Fibroblast of mammary gland (primary cell): ENCODE results near the gene SSPN.
A peak's percentile ranks its signal among the peaks of the same experiment; 100 is the strongest.
"Not testable (repeated sequence)": the region's sequence is repeated elsewhere in the genome, so short reads cannot be mapped to it uniquely, and the experiment has no call there.

ENCODE experiments used
- DNase-seq: peaks from one replicate; pipeline ENCODE4 v3.0.0-alpha.2; 2010; ENCODE audit warnings: low read depth
- H3K4me3 ChIP-seq: 2 replicates; pipeline ENCODE4 v1.5.1; 2011; ENCODE audit warnings: low read depth, mild to moderate bottlenecking, low read length, moderate library complexity; ENCODE audit not compliant: control insufficient read depth
- TF ChIP-seq, protein P1 (sequence below): conservative IDR thresholded peaks from 2 replicates; pipeline ENCODE4 v1.5.1; 2011; ENCODE audit warnings: low read depth, low read length, inconsistent platforms; ENCODE audit not compliant: control insufficient read depth, insufficient read depth

Gene SSPN

DNA sequence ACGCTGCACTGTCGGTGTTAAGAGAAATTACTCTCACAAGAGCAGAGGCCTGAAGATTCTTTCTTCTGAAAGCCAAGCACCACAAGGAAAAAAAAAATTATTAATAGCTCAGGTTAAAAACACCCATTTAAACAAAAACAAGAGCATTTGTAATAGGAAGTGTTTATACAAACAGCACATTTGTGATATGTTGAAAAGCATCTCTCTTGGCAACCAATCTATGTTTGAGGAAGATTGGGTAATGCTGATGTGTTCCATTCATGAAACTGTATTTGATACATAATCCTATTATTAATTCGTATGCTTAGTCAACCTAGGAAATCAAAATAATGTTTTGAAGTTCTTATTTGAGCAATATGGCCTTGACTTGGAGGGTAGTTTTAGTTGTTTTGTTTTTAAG, 36.5 kb downstream of the SSPN start:
- TF ChIP-seq, protein P1, sequence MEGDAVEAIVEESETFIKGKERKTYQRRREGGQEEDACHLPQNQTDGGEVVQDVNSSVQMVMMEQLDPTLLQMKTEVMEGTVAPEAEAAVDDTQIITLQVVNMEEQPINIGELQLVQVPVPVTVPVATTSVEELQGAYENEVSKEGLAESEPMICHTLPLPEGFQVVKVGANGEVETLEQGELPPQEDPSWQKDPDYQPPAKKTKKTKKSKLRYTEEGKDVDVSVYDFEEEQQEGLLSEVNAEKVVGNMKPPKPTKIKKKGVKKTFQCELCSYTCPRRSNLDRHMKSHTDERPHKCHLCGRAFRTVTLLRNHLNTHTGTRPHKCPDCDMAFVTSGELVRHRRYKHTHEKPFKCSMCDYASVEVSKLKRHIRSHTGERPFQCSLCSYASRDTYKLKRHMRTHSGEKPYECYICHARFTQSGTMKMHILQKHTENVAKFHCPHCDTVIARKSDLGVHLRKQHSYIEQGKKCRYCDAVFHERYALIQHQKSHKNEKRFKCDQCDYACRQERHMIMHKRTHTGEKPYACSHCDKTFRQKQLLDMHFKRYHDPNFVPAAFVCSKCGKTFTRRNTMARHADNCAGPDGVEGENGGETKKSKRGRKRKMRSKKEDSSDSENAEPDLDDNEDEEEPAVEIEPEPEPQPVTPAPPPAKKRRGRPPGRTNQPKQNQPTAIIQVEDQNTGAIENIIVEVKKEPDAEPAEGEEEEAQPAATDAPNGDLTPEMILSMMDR: no peak
- no peak overlapping the region for H3K4me3 ChIP-seq
- peak; percentile 32 for DNase-seq

GRCh38 chr12:26233631-26234030, 38.3 kb downstream of the SSPN start:
- TF ChIP-seq, protein P1: no peak
- peak; percentile 89 for DNase-seq
- H3K4me3 ChIP-seq: no peak overlapping the region

- H3K4me3 ChIP-seq, DNase-seq: not testable (repeated sequence)
These were observed 40.1 kb downstream of the SSPN start for GRCh38 chr12:26235465-26235864.

GRCh38 chr12:26238341-26239121, 43.2 kb downstream of the SSPN start:
- TF ChIP-seq, protein P1: no peak
- DNase-seq: peak; percentile 25
- no peak overlapping the region for H3K4me3 ChIP-seq

DNA sequence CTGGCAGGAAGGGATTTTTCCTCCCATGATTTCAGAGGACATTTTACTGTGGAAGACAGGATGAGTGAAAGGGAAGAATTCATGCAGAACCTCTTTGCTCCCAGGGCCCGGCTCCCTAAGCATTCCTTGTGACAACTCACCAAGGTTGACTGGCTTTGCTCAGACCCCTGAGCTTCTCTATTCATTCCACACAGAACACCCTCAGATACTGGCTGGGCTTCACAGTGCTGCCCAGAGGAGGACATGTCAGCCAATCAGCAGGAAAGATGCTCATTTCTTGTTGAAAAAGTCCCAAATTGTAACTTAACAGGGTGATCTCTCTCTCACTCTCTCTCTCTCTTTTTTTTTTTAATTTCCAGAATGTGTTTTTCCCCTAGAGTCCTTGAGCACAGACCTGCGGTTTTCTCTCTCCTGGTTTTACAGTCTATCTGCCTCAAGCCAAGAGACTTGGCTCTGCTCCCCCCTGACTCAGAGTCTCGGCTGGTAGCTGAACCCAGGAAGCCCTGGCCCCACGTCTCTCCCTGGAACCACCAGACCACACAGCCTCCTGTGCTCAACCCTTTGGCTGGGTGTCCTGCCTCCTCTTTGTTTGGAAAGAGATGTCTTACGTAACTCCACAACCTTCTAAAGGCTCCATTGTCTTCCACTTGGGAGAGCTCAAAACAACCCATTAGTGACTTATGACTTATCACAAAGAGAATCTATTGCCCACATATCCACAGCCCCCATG, 43.9 kb downstream of the SSPN start:
- DNase-seq: peak; percentile 97

GRCh38 chr12:26239852-26240815, 44.8 kb downstream of the SSPN start:
- DNase-seq: no peak
- TF ChIP-seq, protein P1: no peak
- H3K4me3 ChIP-seq: no peak overlapping the region

More for the DNA sequence above, 43.9 kb downstream of the SSPN start:
- TF ChIP-seq, protein P1: no peak
- H3K4me3 ChIP-seq: no peak overlapping the region
